GM19467 (cell line): ENCODE results near the gene MEX3D.
"Not testable (repeated sequence)": the region's sequence is repeated elsewhere in the genome, so short reads cannot be mapped to it uniquely, and the experiment has no call there.

Experiments
- ATAC-seq: cut with Tn5 transposase; IDR thresholded peaks from one replicate; pipeline ENCODE4 v1.9.1; 2021; ENCODE audit warnings: mild to moderate bottlenecking, moderate library complexity; ENCODE audit not compliant: unreplicated experiment

The MEX3D gene

DNA sequence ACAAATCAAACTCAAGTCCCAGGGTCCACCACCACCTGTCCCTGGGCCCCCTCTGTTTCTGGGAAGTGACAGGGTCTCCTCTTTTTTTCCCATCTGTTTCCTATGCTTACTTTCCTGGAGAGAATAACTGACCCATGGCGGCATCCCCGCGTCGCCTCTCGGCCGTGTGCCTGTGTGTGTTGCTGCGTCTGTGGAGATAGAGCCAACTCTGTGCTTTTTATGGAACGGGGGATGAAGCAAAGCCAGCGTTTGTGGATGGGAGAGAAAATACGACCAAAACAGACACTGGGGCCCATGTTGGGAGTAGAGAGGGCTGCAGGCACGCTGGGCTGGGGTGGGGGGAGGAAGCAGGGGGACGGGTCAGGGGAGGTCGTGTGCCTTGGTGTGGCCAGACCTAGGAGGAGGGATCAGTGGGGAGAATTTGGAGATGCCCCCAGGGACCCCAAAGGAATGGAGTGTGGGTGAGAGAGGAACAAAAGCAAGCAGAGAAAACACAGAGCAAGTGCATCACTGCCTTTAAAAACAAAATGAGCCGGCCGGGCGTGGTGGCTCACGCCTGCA lies 27.7 kb downstream of the MEX3D start:
- no peak for ATAC-seq

DNA sequence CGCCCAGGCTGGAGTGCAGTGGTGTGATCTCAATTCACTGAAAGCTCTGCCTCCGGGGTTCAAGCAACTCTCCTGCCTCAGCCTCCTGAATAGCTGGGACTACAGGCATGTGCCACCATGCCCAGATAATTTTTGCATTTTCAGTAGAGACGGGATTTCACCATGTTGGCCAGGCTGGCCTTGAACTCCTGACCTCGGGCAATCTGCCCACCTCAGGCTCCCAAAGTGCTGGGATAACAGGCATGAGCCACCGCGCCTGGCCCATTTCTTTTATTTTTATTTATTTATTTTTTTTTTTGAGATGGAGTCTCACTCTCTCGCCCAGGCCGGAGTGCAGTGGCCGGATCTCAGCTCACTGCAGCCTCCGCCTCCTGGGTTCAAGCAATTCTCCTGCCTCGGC lies 28.4 kb downstream of the MEX3D start:
- not testable (repeated sequence) for ATAC-seq

DNA sequence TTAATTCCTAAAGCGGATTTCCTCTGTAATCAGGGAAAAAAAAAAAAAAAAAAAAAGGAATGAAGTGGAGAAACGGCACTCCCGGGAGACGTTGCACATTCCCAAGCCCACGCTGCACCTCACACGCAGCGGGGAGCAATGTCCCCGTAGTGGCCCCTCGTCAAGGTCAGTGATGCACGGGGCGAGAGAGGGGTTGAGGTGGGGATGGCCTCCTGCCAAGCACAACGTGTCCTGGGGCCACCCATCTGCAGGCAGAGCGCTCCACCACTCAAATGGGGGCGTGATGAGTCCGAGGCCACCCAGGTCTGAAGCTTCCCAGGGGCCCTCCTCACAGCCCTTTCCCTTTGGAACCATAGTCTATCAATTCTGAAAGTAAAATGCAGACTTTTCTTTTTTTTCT lies 29.1 kb downstream of the MEX3D start:
- no peak for ATAC-seq

DNA sequence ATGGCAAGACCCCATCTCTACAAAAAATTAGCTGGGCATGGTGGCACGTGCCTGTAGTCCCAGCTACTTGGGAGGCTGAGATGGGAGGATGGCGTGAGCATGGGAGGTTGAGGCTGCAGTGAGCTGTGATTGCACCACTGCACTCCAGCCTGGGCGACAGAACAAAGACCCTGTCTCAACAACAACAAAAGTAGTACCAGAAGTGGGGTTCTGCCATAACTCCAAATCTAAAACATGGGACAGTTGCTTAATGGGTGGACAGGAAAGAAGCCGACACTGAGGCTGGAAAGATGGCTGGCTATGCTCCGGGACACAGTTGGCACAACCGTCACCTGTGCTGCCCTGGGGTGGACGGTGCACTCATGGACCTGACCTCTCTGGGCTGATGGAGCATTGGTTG lies 32.4 kb downstream of the MEX3D start:
- ATAC-seq = not testable (repeated sequence)

DNA sequence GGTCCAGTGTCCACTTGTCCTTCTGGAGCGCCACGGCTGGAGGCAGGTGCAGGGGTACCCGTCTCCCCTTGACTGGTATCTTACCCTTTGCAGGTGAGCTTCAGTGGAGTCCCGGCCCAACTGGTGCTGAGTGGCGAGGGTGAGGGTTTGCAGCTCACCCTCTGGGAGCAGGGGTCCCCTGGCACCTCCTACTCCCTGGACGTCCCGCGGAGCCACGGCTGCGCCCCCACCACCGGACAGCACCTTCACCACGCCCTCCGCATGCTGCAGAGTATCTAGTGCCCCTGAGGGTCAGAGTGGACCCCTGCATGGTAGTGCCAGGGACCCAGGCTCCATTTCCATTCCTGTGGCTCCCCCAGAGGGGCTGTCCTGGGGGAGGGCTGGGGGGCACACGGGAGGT lies 33.2 kb downstream of the MEX3D start:
- no peak for ATAC-seq

DNA sequence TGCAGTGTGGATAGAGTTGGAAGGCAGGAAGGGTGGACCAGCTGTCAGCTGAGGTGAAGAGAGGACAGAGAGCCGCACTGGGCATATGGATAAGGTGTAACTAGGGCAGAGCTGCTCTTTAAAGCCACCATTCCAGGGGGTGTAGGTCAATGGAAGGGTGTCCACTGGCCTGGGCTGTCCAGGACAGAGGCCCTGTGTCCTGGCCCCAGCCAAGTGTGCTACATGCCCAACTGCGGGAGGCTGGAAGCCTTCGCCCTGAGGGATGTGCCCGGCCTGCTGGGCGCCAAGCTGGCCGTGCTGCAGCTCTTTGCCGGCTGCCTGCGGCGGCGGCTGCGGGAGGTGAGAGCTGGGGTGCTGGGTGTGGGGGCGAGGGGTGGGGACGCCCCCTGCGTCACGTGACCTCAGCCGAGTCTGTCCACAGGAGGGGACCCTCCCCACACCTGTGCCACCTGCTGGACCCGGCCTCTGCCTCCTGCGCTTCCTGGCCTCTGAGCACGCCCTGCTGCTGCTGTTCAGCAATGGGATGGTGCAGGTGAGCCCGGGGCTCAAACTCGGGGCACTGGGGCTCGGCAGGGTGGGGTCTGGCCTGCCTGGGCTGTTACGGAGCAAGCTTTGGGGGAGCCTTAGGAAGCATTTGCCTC lies 34.5 kb downstream of the MEX3D start:
- no peak for ATAC-seq

DNA sequence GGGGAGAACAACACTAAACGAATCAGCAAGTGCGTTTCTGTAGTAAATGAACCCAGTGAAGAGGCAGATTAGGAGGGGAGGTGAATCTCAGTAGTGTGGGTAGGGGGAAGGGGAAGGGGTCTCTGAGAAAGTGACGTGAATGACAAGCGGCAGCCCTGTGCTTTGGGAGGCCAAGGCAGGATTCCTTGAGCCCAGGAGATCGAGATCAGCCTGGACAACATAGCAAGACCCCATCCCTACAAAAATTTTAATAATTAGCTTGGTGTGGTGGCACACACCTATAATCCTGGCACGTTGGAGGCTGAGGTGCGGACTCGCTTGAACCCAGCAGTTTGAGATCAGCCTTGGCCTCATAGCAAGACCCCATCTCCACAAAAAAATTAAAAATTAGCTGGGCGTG lies 36.1 kb downstream of the MEX3D start:
- no peak for ATAC-seq

DNA sequence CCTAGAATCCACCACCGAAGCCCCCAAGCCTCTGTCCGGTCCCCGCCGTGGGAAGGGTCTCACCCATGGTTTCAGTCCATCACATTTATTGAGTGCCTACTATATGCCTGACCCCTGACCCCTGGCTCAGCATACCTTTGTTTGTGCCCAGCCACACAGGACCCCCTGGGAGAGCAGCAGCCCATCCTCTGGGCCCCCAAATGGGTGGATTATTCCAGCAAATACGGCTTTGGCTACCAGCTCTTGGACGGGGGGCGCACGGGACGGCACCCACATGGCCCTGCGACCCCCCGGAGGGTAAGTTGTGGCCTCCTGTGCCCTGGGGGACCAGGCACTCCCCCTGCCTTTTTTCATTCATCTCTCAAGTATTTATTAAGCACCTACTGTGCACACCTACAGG lies 36.5 kb downstream of the MEX3D start:
- ATAC-seq = no peak

DNA sequence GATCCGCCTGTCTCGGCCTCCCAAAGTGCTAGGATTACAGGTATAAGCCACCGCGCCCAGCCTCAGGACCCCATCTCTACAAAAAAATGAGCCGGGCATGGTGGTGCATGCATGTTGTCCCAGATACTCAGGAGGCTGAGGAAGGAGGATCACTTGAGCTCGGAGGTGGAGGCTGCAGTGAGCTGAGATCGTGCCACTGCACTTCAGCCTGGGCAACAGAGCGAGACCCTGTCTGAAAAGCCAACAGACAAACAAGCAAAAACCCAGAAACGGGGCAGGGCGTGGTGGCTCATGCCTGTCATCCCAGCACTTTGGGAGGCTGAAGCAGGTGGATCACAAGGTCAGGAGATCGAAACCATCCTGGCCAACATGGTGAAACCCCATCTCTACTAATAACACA lies 37.3 kb downstream of the MEX3D start:
- not testable (repeated sequence) for ATAC-seq

DNA sequence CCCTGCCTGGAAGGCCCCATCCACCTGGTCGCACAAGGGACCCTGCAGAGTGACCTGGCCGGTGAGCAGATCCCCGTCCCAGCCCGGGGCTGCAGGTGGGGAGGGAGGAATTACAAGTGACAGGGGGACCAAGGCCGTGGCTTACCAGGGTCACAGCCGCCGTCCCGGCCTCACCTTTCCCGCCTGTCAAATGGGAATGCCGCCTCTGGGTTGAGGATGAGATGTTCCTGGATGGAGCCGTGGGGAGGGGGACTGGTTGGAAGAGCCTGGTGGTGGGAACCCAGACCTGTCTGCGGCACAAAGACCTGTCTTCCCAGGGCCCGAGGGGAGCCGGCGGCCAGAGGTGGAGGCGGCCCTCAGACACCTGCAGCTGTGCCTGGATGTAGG lies 38.7 kb downstream of the MEX3D start:
- no peak for ATAC-seq

DNA sequence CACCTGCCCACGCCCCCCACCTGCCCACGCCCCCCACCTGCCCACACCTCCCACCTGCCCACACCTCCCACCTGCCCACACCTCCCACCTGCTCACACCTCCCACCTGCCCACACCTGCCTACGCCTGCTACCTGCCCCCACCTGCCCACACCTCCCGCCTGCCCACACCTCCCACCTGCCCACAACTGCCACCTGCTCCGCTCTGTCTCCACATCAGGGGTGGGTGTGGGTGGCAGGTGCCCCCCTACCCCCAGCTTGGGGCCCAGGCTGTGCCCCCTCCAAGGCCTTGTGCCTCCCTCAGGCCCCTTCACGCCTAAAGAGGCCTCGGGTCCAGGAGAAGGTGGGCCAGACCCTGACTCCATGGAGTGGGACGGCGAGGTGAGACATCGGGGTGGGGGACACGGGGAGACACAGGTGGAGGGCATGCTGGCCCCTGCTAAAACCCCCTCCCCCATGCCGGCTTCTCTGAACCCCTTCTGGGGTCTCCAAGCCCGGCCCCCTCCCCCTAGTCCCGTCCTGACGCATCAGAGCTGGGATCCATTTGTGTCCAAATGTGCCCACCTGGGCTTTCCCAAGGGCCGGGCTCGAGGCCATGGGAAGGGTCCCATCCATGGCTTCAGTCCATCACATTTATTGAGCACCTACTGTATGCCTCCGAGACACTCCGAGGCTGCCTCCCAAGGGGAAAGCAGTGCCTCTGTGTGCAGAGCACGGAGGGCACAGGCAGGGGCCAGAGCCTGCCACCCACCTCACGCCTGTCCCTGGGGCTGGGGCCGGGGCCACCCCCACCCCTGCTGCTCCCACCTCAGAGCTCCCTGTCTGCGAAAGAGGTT lies 39.3 kb downstream of the MEX3D start:
- no peak for ATAC-seq

DNA sequence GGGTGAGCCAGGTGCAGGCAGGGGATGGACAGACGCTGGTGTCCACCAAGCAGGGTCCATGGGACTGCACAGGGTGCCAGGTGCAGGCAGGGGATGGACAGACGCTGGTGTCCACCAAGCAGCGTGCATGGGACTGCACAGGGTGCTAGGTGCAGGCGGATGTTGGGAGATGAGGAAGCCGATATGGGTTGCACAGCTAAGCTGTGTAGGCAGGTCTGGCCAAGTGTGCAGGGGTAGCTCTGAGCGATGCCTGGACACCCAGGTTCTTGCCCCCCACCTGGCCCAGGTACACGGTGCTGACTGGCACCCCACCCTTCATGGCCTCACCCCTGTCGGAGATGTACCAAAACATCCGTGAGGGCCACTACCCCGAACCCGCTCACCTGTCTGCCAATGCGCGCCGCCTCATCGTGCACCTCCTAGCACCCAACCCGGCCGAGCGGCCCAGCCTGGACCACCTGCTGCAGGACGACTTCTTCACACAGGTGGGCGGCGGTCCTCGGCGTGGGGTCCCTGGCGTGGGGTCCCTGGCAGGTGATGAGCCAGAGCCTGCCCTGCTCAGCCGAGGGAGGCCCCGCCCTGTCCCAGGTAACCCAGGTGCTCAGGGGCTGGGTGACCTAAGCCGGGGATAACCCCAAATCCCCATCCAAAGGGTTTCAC lies 40.3 kb downstream of the MEX3D start:
- ATAC-seq = no peak

DNA sequence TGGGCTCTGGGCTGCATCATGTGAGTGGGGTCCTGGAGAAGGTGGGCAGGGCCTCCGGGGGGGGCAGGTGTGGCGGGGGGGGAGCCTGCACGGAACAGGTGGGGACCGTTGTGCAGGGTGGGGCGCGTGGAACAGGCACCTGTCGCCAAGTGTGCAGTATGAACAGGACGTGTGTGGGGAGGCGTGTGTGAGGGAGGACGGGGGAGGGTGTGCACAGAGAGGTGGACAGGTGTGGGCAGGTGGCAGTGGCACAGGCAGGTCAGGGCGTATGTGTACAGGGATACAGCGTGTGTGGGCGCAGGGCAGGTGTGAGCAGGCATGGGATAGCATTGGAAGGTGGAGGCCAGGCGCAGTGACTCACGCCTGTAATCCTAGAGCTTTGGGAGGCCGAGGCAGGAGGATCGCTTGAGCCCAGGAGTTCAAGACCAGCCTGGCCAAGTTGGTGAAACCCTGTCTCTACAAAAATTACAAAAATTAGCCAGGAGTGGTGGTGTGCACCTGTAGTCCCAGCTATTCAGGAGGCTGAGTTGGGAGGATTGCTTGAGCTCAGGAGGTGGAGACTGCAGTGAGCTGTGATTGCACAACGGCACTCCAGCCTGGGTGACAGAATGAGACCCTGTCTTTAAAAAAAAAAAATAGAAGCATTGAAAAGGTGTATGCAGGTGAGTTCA lies 41.0 kb downstream of the MEX3D start:
- no peak for ATAC-seq

DNA sequence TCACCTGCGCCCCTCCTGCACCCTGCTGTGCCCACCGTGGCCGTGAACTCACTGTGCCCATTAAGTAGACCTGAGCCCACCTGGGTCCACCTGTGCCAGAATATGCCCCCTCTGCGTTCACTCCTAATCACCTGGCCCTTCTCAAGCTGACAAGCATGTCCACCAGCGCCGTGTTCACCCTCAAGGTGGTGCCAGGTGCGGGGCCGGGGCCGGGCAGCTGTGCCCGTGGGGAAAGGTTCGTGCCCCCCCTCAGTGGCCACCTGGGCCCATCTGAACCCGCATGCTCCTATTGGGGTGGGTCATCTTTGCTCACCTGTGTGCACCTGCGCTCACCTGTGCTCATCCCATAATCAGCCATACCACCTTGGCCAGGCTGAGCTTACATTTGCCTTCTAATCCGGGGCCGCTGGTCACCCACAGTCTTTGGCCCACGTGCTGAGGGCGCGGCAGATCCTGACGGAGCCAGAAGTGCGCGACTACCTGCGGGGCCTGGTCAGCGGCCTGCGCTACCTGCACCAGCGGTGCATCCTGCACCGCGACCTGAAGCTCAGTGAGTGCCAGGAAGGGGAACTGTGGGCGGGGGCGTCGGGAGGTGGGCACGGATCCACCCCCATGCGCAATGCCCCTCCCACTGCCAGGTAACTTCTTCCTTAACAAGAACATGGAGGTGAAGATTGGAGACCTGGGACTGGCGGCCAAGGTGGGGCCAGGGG lies 41.9 kb downstream of the MEX3D start:
- ATAC-seq = no peak

DNA sequence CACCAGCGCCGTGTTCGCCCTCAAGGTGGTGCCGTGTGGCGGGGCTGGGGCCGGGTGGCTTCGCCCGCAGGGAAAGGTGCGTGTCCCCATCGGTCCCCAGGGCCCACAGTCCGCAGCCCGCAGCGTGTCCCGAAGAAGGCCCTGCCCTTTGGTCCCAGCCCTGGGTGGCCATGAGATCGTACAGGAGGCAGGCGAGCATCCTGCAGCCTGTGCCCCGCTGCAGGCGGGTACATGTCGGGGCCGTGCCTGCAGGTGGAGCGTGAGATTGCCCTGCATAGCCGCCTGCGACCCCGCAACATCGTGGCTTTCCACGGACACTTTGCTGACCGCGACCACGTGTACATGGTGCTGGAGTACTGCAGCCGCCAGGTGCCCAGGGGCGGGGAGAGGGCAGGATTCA lies 42.8 kb downstream of the MEX3D start:
- ATAC-seq = no peak

DNA sequence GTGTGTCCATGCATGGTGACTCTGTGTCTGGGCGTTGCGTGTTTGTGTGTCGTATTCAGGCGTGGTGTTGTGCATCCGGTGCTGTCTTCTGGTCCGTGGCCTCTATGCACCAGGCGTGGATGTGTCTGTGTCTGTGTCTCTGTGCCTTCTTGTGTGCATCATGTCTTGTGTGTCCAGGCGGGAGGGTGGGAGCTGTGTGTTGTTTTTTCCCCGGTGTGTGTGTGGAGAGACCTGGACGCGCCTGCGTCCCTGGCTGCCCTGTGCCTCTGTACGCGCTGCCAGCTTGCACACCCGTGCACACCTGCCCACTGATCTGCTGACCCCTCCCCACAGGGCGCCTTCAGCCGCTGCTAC lies 43.2 kb downstream of the MEX3D start:
- no peak for ATAC-seq

DNA sequence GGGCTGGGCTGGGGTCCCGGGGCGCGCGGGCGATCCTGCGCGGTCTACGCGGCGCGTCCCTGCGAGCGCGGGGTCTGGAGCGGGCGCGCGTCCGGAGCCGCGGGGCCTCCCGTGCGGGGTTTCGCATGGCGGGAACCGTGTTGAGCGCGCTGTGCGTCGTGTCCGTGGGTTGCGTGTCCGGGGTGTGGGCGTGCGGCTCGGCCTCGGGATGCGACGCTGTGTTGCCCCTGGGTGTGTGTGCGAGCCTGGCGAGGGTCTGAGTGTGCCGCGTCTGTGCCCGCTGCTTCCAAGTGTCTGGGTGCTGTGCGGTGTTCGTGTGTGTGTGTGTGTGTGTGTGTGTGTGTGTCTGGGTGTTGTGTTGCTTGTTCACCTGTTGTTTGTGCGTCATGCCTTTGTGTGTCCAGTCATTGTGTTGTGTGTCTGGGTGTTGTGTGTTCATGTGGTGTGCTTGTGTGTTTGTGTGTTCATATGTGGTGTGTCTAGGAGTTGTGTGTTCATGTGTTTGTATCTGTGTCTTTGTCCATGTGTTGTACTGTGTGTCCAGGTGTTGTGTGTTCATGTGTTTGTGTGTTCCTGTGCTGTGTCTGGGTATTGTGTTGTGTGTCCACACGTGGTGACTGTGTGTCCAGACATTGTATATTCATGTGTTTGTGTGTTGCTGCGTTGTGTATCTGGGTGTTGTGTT lies 43.7 kb downstream of the MEX3D start:
- no peak for ATAC-seq

DNA sequence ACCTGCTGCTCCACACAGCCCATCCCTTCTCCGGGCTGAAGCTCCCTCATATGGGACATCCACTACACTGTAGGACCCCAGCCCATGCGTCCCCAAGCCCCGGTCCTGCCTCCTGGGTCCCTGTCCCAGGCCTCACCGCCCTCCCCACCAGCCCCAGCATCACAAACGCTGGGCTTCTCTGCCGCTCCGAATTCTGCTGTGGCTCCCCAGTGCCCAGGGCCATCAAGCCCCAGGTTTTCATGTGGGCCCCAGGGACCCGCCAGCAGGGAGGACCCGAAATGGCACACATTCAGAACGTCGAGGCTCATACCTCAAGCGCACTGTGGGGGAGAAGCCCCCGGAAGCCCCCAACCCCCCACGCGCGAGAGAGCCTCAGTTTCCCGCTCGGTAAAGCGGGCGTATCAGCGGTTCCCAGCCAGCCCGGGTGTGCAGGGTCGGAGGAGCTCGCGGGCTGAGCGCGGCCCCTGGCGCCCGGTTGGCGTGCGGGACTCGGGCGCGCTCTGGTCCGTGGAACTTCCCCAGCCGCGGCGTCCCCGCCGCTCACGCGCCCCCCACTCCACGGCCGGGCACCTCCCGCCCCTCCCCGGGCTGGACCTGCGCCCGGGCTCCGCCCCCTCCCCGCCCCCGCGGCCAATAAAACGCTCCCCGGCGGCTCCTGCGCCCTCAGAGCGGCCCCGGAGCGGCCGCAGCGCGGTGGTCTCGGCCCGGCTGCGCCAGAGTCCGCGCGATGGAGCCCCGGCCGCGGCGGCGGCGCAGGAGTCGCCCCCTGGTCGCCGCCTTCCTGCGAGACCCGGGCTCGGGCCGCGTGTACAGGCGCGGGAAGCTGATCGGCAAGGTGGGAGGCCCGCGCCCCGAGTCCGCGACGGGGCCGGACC lies 44.5 kb downstream of the MEX3D start, which contains the start of gene PLK5:
Gene PLK5 (plus strand): TSS at position 666 of the 875 bp plus-strand sequence. CDS start 2,920 bp downstream, outside the sequence.
- no peak for ATAC-seq

DNA sequence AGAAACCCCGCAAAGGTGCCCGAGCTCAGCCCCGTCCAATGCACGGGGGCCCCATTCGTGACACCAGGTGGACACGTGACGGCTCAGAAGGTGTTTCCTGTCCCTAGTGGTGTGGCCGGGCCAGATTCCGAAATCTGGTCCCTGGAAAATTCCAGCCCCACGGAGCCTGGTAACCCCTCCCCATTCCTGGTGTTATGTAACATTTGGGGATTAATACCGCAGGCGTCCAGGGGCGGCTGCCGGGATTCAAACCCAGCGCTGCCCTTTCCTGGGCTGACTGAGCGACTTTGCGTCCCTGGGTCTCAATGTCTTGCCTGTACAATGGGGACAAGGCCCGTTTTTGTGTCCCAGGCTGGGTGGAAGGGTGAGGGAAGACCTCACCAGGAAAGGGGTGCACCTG lies 45.3 kb downstream of the MEX3D start:
- no peak for ATAC-seq
